PC-9 (cell line): Measurements from ENCODE around the gene CAMK2B. TPM values are rescaled to one million over a fixed set of nuclear protein-coding genes. Genes with fewer than 3 reads are reported as not detected.

Experiments
- BruUV-seq: library from RNA; stranded (reverse); fragments of 400-500 nt; replicated peaks from 2 replicates; lab custom pipeline; 2021; lab: Mats Ljungman, UMichigan
- CTCF ChIA-PET: fragments of 300-600 bp; sonication (Branson Sonifier 250); formaldehyde crosslinking; loops from one replicate; lab custom pipeline; 2022; ENCODE audit warnings: antibody characterized with exemption; lab: Charles Lee
- POLR2A ChIA-PET: fragments of 300-600 bp; sonication (Branson Sonifier 250); formaldehyde crosslinking; loops from one replicate; lab custom pipeline; 2022; ENCODE audit warnings: antibody characterized with exemption; ENCODE audit not compliant: unreplicated experiment; lab: Charles Lee
- DNase-seq, 2 experiments: peaks; one replicate each; pipeline versions ENCODE4 v3.0.0 to v3.0.0-alpha.2; 2015 to 2022; ENCODE audit warnings: mixed read lengths in 1 of 2
- H2AFZ ChIP-seq: fragments of 200-600 bp; sonication (generic); 2 replicates; pipeline ENCODE4 v1.8.1; 2017; ENCODE audit warnings: antibody characterized with exemption
- H3F3A ChIP-seq: fragments of 200-600 bp; sonication (generic); 2 replicates; pipeline ENCODE4 v1.8.1; 2017; ENCODE audit warnings: antibody characterized with exemption, mild to moderate bottlenecking, low read depth; ENCODE audit not compliant: insufficient read depth
- H3K27ac ChIP-seq: fragments of 200-600 bp; sonication (generic); 2 replicates; pipeline ENCODE4 v1.6.1; 2016; ENCODE audit warnings: mixed run types
- H3K27me3 ChIP-seq: fragments of 200-600 bp; sonication (generic); 2 replicates; pipeline ENCODE4 v1.6.1; 2016; ENCODE audit warnings: low read depth, mixed run types; ENCODE audit not compliant: insufficient read depth
- H3K36me3 ChIP-seq: fragments of 200-600 bp; sonication (generic); 2 replicates; pipeline ENCODE4 v1.6.1; 2016; ENCODE audit warnings: low read depth, mixed run types
- H3K4me1 ChIP-seq: fragments of 200-600 bp; sonication (generic); replicated peaks from 2 replicates; pipeline ENCODE4 v1.6.1; 2016; ENCODE audit warnings: mixed run types; ENCODE audit not compliant: insufficient read depth
- H3K4me2 ChIP-seq: fragments of 200-600 bp; sonication (generic); 2 replicates; pipeline ENCODE4 v1.6.1; 2017; ENCODE audit warnings: mixed run types
- H3K4me3 ChIP-seq: fragments of 200-600 bp; sonication (generic); 2 replicates; pipeline ENCODE4 v1.6.1; 2016; ENCODE audit warnings: mixed run types
- H3K79me2 ChIP-seq: fragments of 200-600 bp; sonication (generic); 2 replicates; pipeline ENCODE4 v1.6.1; 2017; ENCODE audit warnings: low read depth, mixed run types
- H3K9me2 ChIP-seq: fragments of 200-600 bp; sonication (generic); 2 replicates; pipeline ENCODE4 v1.8.1; 2017; ENCODE audit warnings: mild to moderate bottlenecking; ENCODE audit not compliant: insufficient read depth
- H3K9me3 ChIP-seq: fragments of 200-600 bp; sonication (generic); 2 replicates; pipeline ENCODE4 v1.8.1; 2016; ENCODE audit warnings: low read depth; ENCODE audit not compliant: insufficient read depth
- H4K20me1 ChIP-seq: fragments of 200-600 bp; sonication (generic); 2 replicates; pipeline ENCODE4 v1.8.1; 2017; ENCODE audit not compliant: insufficient read depth
- EZH2 ChIP-seq: fragments of 200-600 bp; sonication (generic); IDR thresholded peaks from 2 replicates; pipeline ENCODE4 v1.8.0; 2017; ENCODE audit warnings: antibody characterized with exemption, low read depth
- intact Hi-C: fragments of 100-400 bp; cut with micrococcal nuclease; formaldehyde crosslinking; loops from one replicate; pipeline ENCODE4 v1.10.0; 2022; ENCODE audit not compliant: unreplicated experiment
- total RNA-seq: library from RNA; stranded (reverse); gene quantifications from 2 replicates; pipeline ENCODE4 v1.2.3, GENCODE V29; 2021
- TF ChIP-seq, protein P1 (sequence below): fragments of 200-600 bp; sonication (generic); conservative IDR thresholded peaks from 2 replicates; pipeline ENCODE4 v1.6.1; 2017; ENCODE audit warnings: mixed run types, antibody characterized with exemption, mild to moderate bottlenecking, moderate library complexity

The CAMK2B gene
- total RNA-seq, 1 experiment from 2014 or later = 0.15 TPM

DNA sequence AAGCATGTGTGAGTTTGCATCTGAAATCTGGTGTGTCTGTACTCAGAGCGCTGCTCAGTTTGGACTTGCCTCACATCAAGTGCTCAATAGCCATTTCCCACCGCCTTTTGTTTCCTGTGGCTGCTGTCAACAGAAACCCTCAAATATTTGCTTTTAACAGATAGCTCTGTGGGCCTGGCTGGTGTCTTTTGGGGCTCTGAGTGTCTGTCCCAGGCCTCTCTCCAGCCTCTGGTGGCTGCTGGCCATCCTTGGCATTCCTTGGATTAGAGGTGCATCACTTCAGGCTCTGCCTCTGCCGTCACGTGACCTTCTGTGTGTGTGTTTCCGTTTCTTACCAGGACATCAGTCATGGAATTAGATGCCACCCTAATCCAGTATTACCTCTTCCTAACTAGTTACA, 115.3 kb downstream of the CAMK2B start:
- no peaks in the 10 kb centered on the region for H3K4me1 ChIP-seq
- no peaks in the 10 kb centered on the region; the same call in 1 of the 2 replicates for H4K20me1 ChIP-seq
- no peak overlapping the region for H3K27ac ChIP-seq
- CTCF ChIA-PET = interaction anchor here (0.6 kb wide), 1 partner anchor 105 kb away, joined by 6 read pairs; no protein-coding TSS in a partner anchor
- H2AFZ ChIP-seq = no peak overlapping the region
- no peak overlapping the region for H3K4me3 ChIP-seq
- DNase-seq = no peak
- H3K9me2 ChIP-seq = no peaks in the 10 kb centered on the region
- no peaks in the 10 kb centered on the region; the same call in 1 of the 2 replicates for H3K79me2 ChIP-seq
- intact Hi-C loops = loop anchor here (5.0 kb wide), 1 partner anchor 267 kb away; no protein-coding TSS in a partner anchor
- no TSS peak for BruUV-seq
- H3K27me3 ChIP-seq = no peaks in the 10 kb centered on the region
- H3K4me2 ChIP-seq = no peak overlapping the region
- peaks cover 7% of the 10 kb centered on the region; the same call in 1 of the 2 replicates for H3F3A ChIP-seq
- POLR2A ChIA-PET = no interaction called here
- no peaks in the 10 kb centered on the region for H3K9me3 ChIP-seq
- TF ChIP-seq EZH2 = no peak
- TF ChIP-seq, protein P1, sequence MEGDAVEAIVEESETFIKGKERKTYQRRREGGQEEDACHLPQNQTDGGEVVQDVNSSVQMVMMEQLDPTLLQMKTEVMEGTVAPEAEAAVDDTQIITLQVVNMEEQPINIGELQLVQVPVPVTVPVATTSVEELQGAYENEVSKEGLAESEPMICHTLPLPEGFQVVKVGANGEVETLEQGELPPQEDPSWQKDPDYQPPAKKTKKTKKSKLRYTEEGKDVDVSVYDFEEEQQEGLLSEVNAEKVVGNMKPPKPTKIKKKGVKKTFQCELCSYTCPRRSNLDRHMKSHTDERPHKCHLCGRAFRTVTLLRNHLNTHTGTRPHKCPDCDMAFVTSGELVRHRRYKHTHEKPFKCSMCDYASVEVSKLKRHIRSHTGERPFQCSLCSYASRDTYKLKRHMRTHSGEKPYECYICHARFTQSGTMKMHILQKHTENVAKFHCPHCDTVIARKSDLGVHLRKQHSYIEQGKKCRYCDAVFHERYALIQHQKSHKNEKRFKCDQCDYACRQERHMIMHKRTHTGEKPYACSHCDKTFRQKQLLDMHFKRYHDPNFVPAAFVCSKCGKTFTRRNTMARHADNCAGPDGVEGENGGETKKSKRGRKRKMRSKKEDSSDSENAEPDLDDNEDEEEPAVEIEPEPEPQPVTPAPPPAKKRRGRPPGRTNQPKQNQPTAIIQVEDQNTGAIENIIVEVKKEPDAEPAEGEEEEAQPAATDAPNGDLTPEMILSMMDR = no peak
- peaks cover 60% of the 10 kb centered on the region for H3K36me3 ChIP-seq

DNA sequence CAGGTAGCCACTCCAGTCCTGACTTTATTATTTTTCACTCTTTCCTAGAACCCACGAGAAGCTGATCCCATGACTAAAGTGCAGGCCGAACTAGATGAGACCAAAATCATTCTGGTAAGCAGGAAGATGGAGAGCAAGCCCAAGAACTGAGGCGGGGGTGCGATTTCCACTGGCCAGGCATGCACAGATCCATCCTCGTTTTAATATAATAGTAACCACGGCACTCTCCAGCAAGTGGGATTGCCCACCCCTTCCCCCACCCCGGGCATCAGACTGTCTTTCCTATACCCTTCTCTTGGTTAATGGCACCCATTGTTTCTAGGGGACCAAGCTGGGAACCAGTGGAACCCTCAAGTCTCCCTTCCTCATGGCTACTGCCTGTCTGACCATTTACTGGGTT, 117.3 kb downstream of the CAMK2B start:
- H3K9me2 ChIP-seq = no peaks in the 10 kb centered on the region
- H3K79me2 ChIP-seq = peaks cover 19% of the 10 kb centered on the region
- no peaks in the 10 kb centered on the region for H3K27me3 ChIP-seq
- no peak for TF ChIP-seq EZH2
- TF ChIP-seq, protein P1 = no peak
- H2AFZ ChIP-seq = no peak overlapping the region
- no peaks in the 10 kb centered on the region for H3K9me3 ChIP-seq
- no peak overlapping the region for H3K4me3 ChIP-seq
- H4K20me1 ChIP-seq = peaks cover 14% of the 10 kb centered on the region
- ChIA-PET CTCF (no interaction called here), POLR2A (no interaction called here)
- BruUV-seq = no TSS peak
- H3K27ac ChIP-seq = no peak overlapping the region
- no peak for DNase-seq
- no peaks in the 10 kb centered on the region for H3F3A ChIP-seq
- intact Hi-C loops = no loop called here
- H3K4me2 ChIP-seq = no peak overlapping the region
- H3K4me1 ChIP-seq = no peaks in the 10 kb centered on the region
- peaks cover 69% of the 10 kb centered on the region for H3K36me3 ChIP-seq

DNA sequence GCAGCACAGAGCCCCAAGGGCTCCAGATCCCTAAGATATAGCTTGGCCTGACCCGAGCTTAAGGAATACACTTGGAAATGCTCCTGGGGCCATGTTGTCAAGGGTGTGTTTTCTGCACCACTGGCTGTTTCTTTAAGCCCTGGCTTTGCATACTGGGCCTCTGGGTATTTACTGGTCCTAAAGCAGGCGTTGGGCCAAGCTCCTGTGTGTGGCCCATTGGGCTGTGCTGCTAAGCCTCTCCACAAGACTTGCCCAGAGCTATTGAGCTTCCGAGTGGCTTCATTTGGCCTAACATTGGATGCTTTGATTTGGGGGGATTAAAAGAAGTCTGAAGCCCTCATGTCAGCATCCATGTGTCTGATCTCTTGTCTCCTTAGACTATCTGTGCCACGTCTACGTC, 119.4 kb downstream of the CAMK2B start:
- no TSS peak for BruUV-seq
- H3K9me2 ChIP-seq = no peaks in the 10 kb centered on the region
- CTCF ChIA-PET = no interaction called here
- H3K4me3 ChIP-seq = no peak overlapping the region
- no peak overlapping the region for H3K27ac ChIP-seq
- H3K27me3 ChIP-seq = no peaks in the 10 kb centered on the region
- H3K9me3 ChIP-seq = no peaks in the 10 kb centered on the region
- H3K36me3 ChIP-seq = peaks cover 61% of the 10 kb centered on the region
- peaks cover 9% of the 10 kb centered on the region for H3K4me1 ChIP-seq
- POLR2A ChIA-PET = interaction anchor here (0.6 kb wide), 1 partner anchor 75 kb away, joined by 3 read pairs; no protein-coding TSS in a partner anchor
- DNase-seq = no peak
- intact Hi-C loops = no loop called here
- H2AFZ ChIP-seq = no peak overlapping the region
- H4K20me1 ChIP-seq = peaks cover 30% of the 10 kb centered on the region
- peaks cover 40% of the 10 kb centered on the region for H3K79me2 ChIP-seq
- H3F3A ChIP-seq = no peaks in the 10 kb centered on the region
- H3K4me2 ChIP-seq = no peak overlapping the region
- TF ChIP-seq, protein P1 = no peak
